Measurements from ENCODE around the gene ZCCHC24.
A peak's percentile ranks its signal among the peaks of the same experiment; 100 is the strongest.

ZCCHC24 gene

DNA sequence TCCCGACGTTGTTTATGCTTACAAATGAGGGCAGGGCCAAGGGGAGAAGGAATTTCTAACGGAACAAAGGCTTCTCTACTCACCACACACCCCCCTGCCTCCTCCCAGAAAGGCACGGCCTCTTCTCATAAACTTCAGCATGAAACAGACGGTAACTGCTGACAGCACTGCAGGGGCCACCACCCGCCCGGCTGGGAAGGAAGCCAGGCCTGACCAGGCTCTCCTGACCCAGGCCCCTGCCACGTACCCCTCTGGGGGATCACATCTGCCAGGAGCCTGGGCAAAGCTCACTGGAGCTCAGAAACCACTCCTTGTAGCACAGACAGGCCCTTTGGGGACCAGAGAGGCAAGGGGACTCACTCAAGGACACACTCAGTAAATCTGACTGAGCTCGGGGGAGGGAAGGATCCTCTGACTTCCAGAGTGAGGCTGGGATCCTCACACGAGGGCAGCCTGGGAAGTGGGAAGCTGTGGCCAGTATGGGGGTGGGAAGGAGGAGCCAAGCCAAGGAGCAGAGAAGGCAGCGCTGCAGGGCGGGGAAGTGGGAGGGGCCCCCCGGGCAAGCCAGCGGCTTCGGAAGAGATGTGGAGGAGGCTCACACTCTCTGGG, 46.1 kb downstream of the ZCCHC24 start:
- peak; percentile 90 for DNase-seq (ENCODE audit: low read depth in 2 of 2)

GRCh38 chr10:79398642-79399041, 46.8 kb downstream of the ZCCHC24 start:
- DNase-seq (ENCODE audit: low read depth in 2 of 2): no peak

GRCh38 chr10:79397575-79398303, 47.7 kb downstream of the ZCCHC24 start:
- DNase-seq (ENCODE audit: low read depth in 2 of 2): no peak

- DNase-seq (ENCODE audit: low read depth in 2 of 2): no peak
Observed at GRCh38 chr10:79397051-79397450, 48.4 kb downstream of the ZCCHC24 start.

DNA sequence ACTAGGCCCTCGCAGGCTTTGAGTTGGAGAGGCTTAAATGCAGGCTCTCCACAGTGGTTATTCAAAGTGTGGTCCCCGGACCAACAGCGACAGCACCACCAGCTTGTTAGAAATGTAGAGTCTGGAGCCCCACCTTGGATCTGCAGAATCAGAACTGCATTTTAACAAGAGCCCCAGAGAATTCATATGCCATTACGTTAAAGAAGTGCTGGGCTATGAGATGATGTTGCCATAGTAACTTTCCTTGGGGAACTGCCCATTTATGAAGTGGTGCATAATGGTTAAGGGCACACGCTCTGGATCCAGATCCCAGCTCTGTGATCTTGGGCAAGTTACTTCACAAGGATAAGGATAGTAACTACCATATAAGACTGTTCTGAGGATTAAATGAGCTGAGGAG, 48.9 kb downstream of the ZCCHC24 start:
- no peak for DNase-seq (ENCODE audit: low read depth in 2 of 2)

DNA sequence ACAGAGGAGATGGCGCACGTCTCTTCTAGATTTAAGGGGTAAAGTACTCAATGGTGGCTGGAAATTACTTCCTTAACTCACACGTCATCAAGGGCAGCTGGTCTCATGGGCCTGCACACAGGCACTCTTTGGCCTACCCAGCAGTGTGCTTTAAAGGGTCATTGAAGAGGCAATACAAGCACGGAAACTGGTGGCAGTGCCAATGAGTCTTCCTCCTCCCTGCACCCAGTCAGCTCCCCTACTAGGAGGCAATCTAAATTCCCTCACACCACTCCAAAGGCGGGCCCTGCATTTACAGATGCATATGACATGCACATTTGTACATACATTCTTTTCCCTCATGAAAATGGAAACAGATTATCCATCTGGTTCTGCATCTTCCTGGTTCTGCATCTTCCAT, 50.8 kb downstream of the ZCCHC24 start:
- no peak for DNase-seq (ENCODE audit: low read depth in 2 of 2)

DNA sequence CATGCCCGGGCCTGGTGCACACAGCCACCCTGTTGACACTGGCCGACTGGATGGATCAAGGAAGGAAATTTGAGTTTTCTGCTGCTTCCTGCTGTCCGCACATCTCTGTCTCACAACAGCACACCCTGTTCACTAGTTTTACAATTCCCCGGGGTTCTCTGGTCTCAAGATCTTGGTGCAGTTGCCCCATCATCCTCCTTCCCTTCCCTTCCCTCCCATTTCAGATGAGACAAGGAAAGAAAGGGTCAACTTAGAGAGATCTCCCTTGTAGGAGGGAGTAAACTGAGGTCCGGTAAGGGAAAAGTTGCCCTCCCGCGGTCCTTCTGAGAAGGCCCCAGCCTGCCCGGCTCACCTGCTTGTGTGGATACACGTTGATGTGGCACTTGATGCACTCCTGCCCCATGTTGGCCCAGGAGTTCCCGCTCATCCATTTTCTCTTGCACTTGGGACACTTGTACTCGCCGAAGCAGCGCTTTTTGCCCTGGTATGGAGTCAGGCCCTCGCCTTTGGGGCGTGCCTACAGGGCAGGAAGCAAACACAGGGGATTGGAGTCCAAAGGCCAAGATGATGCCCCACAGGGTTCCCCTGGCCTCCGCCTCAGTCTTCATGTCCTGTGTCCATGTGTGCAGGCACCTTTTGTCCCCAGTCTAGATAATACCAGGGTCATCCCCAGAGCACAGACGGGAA, 51.4 kb downstream of the ZCCHC24 start:
- DNase-seq (ENCODE audit: low read depth in 2 of 2): no peak

- no peak for DNase-seq (ENCODE audit: low read depth in 2 of 2)
Observed at GRCh38 chr10:79393221-79393923, 52.1 kb downstream of the ZCCHC24 start.

- DNase-seq (ENCODE audit: low read depth in 2 of 2): no peak
Observed at GRCh38 chr10:79392506-79393176, 52.8 kb downstream of the ZCCHC24 start.

- no peak for DNase-seq (ENCODE audit: low read depth in 2 of 2)
Observed at GRCh38 chr10:79392020-79392398, 53.4 kb downstream of the ZCCHC24 start.

DNA sequence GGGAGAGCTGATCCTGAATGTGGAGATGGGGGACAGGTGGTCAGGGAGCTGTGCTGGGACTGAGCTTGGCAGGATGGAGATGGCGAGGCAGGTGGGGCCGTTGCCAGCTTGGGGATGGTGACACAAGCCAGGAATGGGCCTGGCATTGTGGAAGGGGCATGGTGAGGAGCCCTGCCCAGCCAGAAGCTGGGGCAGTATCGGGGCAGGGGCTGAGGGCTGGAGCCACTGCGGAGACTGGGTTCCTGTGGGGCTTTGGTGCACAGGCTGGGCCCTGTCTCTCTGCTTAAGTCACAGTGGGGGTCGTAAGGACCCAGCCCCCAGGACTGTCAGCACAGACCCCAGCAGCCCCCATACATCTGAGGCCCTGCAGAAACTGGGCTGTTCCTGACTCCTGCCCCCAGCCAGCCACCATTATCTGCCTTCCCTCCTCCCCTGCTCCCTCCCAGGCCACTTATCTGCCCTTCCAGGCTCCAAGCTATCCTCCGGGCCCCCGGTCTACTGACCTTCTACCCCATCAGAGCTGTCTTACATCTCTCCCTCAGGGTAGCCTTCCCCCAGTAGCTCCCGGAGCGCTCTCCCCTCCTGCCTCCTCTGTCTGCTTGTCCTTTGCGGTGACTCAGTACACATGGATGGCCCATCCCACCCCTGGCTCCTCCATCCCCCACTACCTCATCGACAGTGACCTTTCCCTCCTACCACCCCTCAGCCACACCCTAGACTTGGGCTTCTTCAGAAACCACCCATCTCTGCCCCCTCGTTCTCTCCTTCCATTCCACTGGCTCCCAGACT, 54.0 kb downstream of the ZCCHC24 start:
- DNase-seq (ENCODE audit: low read depth in 2 of 2): no peak

DNA sequence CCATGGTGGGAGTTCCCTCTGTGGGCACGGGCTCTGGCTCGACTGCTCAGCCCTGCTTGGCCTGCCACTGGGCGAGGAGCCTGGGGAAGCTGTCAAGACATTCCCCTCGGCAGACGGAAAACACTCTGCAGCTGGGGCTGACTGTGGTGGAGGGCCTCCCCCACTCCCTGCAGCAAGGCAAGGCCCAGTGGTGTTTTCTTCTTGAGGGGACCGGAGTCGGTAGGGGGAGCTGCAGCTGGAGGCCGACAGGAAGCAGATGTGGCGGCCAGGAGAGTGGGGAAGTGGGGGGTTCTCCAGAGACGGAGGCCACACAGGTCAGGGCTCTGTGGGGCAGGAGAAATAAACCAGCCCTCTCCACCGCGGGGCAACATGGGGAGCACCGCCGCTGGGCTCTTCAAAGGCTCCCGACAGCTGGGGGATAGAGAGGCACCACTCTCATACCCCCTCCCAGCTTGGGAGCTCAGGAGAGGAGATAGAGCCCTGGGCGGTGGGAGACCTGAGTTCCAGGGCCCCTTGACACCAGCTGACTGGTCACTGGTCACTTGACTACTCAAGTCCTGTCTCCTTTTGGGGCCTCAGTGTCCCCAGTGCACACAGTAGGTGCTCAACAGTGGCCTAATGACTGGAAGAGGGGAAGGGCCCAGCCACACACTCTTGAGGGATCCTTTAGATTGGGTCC, 54.7 kb downstream of the ZCCHC24 start:
- no peak for DNase-seq (ENCODE audit: low read depth in 2 of 2)

- no peak for DNase-seq (ENCODE audit: low read depth in 2 of 2)
Observed at GRCh38 chr10:79390057-79390456, 55.4 kb downstream of the ZCCHC24 start.

DNA sequence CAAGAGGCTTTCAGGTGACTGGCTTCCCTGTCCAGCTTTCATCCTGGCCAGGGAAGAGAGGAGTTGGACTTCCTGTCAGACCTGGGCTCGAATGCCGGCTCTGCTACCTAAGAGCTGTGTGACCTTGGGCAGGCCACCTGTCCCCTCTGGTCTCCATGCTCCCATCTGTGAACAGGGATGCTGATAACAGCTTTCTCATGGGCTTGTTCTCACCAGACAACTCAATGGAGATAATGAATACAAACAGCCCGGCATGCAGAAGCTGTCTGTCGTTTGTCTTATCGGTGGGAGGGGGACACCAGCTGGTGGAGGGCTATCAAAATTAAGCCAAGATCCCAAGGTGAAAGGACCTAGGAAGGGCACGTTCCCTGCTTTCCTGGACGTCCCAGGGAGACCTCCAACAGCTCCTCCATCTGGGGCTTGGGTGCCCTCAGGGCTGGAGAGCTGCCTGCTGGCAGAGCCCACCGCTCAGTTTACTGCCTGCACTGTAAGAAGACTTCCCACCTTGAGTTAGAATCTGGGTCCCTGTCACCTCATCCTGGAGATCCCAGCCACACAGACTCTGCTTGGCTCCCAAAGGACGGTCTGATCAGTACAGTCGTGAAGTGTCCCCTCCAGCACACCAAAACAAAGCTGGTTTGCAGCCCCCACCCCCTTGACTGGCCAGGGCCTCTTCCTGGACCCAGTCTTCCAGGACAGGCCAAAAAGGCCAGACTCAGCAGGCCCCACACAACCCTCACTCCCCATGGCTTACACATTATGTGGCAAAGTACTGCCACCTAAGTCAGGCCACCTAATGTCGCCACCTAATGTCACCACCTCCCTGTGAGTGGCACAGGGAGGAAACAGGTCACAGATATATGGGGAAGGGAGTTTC, 57.2 kb downstream of the ZCCHC24 start:
- no peak for DNase-seq (ENCODE audit: low read depth in 2 of 2)

GRCh38 chr10:79387466-79387973, 57.9 kb downstream of the ZCCHC24 start:
- DNase-seq (ENCODE audit: low read depth in 2 of 2): no peak

- no peak for DNase-seq (ENCODE audit: low read depth in 2 of 2)
Observed at GRCh38 chr10:79386637-79387465, 58.6 kb downstream of the ZCCHC24 start.

DNA sequence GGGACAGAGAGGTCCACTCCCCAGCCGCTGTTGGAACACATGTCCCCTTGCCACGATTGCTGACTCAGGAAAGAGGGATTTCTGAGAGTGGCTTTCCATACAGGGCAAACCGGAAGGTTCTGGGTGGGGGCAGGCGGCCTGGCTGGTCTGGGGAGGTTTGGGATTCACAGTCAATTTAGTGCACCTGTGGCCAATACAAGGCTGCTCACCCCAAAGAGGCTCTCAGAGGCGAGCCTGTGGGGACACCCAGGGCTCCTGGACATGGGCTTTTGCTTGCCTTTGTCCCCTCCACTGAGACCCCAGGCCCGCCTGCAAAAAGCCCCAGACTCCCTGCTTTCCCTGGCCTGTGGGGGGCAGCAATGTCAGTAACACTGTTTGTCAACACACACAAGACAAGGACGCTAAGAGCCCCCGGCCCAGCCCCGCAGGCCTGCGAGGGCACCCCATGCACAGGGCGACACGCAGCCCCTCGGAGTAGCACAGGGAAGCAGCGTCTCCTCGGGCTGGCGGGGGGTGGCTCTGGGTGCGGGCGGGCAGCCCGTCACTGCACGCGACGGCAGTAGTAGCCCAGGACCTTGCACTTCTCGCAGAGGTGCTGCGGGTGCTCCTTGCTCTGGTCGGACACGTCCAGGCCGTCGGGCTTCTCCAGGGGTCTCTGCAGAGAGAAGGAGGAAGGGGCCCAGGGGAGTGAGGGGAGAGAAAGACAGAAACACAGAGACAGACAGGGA, 59.5 kb downstream of the ZCCHC24 start:
- DNase-seq (ENCODE audit: low read depth in 2 of 2): no peak

DNA sequence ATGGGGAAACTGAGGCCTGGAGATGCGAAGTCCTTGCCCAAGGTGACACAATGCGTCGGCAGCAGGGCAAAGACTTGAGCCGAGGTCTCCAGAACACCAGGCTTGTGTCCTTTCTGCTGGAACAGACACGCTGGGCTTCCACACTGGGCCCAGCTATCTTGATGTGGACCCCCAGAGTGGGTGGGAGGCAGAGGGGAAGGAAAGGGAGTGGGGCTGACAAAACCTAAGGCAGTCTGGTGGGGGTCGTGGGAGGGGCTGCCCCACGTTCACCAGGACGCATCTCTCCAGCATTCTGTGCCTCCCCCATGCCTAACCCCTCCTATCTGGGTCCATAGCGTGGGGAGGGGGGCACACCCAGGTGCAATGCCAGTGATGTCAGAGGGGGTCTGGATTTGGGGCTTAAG, 60.0 kb downstream of the ZCCHC24 start:
- DNase-seq (ENCODE audit: low read depth in 2 of 2): no peak
